Trophoblast cell (in vitro differentiated cells and primary cell): ENCODE data around the gene PTPRT.

ENCODE experiments used
- DNase-seq, 2 donors: peaks; one replicate each; pipeline ENCODE4 v3.0.0-alpha.2; 2016
- H2AFZ ChIP-seq: 2 replicates; pipeline ENCODE4 v1.6.1; 2013; ENCODE audit warnings: low read length, moderate library complexity, mild to moderate bottlenecking; ENCODE audit not compliant: insufficient read depth, poor library complexity
- H2AK5ac ChIP-seq: 2 replicates; pipeline ENCODE4 v1.6.1; 2013; ENCODE audit warnings: mild to moderate bottlenecking, low read length
- H2BK120ac ChIP-seq: 2 replicates; pipeline ENCODE4 v1.6.1; 2013; ENCODE audit warnings: low read length, mild to moderate bottlenecking, moderate library complexity; ENCODE audit not compliant: insufficient read depth, poor library complexity
- H2BK12ac ChIP-seq: 2 replicates; pipeline ENCODE4 v1.6.1; 2013; ENCODE audit warnings: mild to moderate bottlenecking, low read length, moderate library complexity
- H2BK5ac ChIP-seq: 2 replicates; pipeline ENCODE4 v1.6.1; 2013; ENCODE audit warnings: low read length, low read depth, moderate library complexity, mild to moderate bottlenecking; ENCODE audit not compliant: poor library complexity
- H3K14ac ChIP-seq: 2 replicates; pipeline ENCODE4 v1.6.1; 2013; ENCODE audit warnings: mild to moderate bottlenecking, low read length
- H3K18ac ChIP-seq: 2 replicates; pipeline ENCODE4 v1.6.1; 2013; ENCODE audit warnings: mild to moderate bottlenecking, low read length
- H3K23ac ChIP-seq: 2 replicates; pipeline ENCODE4 v1.6.1; 2013; ENCODE audit warnings: low read length
- H3K27ac ChIP-seq: 2 replicates; pipeline ENCODE4 v1.5.1; 2013; ENCODE audit warnings: low read depth, mild to moderate bottlenecking, inconsistent platforms, low read length, moderate library complexity
- H3K27me3 ChIP-seq: 2 replicates; pipeline ENCODE4 v1.6.1; 2013; ENCODE audit warnings: inconsistent platforms, mild to moderate bottlenecking, low read length, moderate library complexity; ENCODE audit not compliant: insufficient read depth
- H3K36me3 ChIP-seq, 2 experiments: 1 replicate in 1 of 2; 2 replicates in 1 of 2; pipeline ENCODE4 v1.6.1; 2013; ENCODE audit warnings: low read length in 2 of 2, mild to moderate bottlenecking in 2 of 2, moderate library complexity in 1 of 2; ENCODE audit not compliant: insufficient read depth in 2 of 2, control insufficient read depth in 1 of 2
- H3K4ac ChIP-seq: 2 replicates; pipeline ENCODE4 v1.6.1; 2013; ENCODE audit warnings: low read depth, mild to moderate bottlenecking, low read length, moderate library complexity
- H3K4me1 ChIP-seq, 2 experiments: 1 replicate in 1 of 2; 2 replicates in 1 of 2; pipeline ENCODE4 v1.6.1; 2013; ENCODE audit warnings: low read length in 2 of 2, mild to moderate bottlenecking in 2 of 2, moderate library complexity in 1 of 2; ENCODE audit not compliant: insufficient read depth in 2 of 2, control insufficient read depth in 1 of 2
- H3K4me2 ChIP-seq: 2 replicates; pipeline ENCODE4 v1.6.1; 2013; ENCODE audit warnings: inconsistent platforms, mild to moderate bottlenecking, low read length, moderate library complexity
- H3K4me3 ChIP-seq: 2 replicates; pipeline ENCODE4 v1.5.1; 2013; ENCODE audit warnings: mild to moderate bottlenecking, low read depth, low read length, inconsistent platforms
- H3K79me1 ChIP-seq: one replicate; pipeline ENCODE4 v1.6.1; 2013; ENCODE audit warnings: low read length
- H3K79me2 ChIP-seq: 2 replicates; pipeline ENCODE4 v1.6.1; 2013; ENCODE audit warnings: low read length, mild to moderate bottlenecking; ENCODE audit not compliant: control insufficient read depth, insufficient read depth, poor library complexity
- H3K9ac ChIP-seq: 2 replicates; pipeline ENCODE4 v1.6.1; 2013; ENCODE audit warnings: mild to moderate bottlenecking, low read length
- H3K9me3 ChIP-seq: 2 replicates; pipeline ENCODE4 v1.6.1; 2013; ENCODE audit warnings: low read depth, mild to moderate bottlenecking, control low read depth, inconsistent platforms, low read length; ENCODE audit not compliant: insufficient read depth
- H4K12ac ChIP-seq: 2 replicates; pipeline ENCODE4 v1.6.1; 2013; ENCODE audit warnings: low read depth, mild to moderate bottlenecking, low read length, moderate library complexity
- H4K8ac ChIP-seq: 2 replicates; pipeline ENCODE4 v1.6.1; 2013; ENCODE audit warnings: low read depth, mild to moderate bottlenecking, low read length, moderate library complexity
- H4K91ac ChIP-seq: one replicate; pipeline ENCODE4 v1.6.1; 2013; ENCODE audit warnings: low read depth, mild to moderate bottlenecking, low read length, moderate library complexity
- WGBS: extraction: QIAGEN DNeasy Blood & Tissue Kit; methylation state at CpG from one replicate; pipeline ENCODE4 v1.1.7; 2013; ENCODE audit warnings: missing lambda C conversion rate; ENCODE audit not compliant: insufficient read length, insufficient coverage; ENCODE audit errors: extremely low coverage; 5-methylcytosine and 5-hydroxymethylcytosine counted together

The PTPRT gene

GRCh38 chr20:43191946-43192863 lies 2.5 kb upstream of the PTPRT start:
- no peaks in the 10 kb centered on the region for H3K9me3 ChIP-seq
- H2BK120ac ChIP-seq, result no peak overlapping the region
- DNase-seq, result peak; percentile 7 to 44
- no peak overlapping the region for H2AFZ ChIP-seq
- peaks cover 26% of the 10 kb centered on the region for H3K27me3 ChIP-seq
- no peak overlapping the region for H2BK12ac ChIP-seq
- H2AK5ac ChIP-seq, result no peak overlapping the region
- H3K9ac ChIP-seq, result no peak overlapping the region
- no peaks in the 10 kb centered on the region for H3K79me2 ChIP-seq
- no peak overlapping the region for H3K4me2 ChIP-seq
- WGBS, result no CpG with 5 or more reads among the region's 12 CpGs
- H3K18ac ChIP-seq, result no peak overlapping the region
- H3K23ac ChIP-seq, result no peak overlapping the region
- no peaks in the 10 kb centered on the region for H3K36me3 ChIP-seq
- peaks cover 0 to 2% of the 10 kb centered on the region in 2 experiments for H3K4me1 ChIP-seq
- H4K8ac ChIP-seq, result no peak overlapping the region
- no peak overlapping the region for H4K91ac ChIP-seq
- H3K4me3 ChIP-seq, result no peak overlapping the region
- no peak overlapping the region for H4K12ac ChIP-seq
- no peaks in the 10 kb centered on the region for H3K79me1 ChIP-seq
- H3K14ac ChIP-seq, result no peak overlapping the region
- H2BK5ac ChIP-seq, result no peak overlapping the region
- H3K27ac ChIP-seq, result no peak overlapping the region
- no peak overlapping the region for H3K4ac ChIP-seq

- no peak overlapping the region for H3K27ac ChIP-seq
- WGBS, result no CpG with 5 or more reads among the region's 5 CpGs
- no peak overlapping the region for H3K9ac ChIP-seq
- no peak overlapping the region for H3K14ac ChIP-seq
- no peaks in the 10 kb centered on the region for H3K36me3 ChIP-seq
- H3K79me1 ChIP-seq, result no peaks in the 10 kb centered on the region
- peaks cover 26% of the 10 kb centered on the region for H3K27me3 ChIP-seq
- no peak overlapping the region for H3K4ac ChIP-seq
- H3K4me2 ChIP-seq, result no peak overlapping the region
- no peak overlapping the region for H2AK5ac ChIP-seq
- H3K79me2 ChIP-seq, result no peaks in the 10 kb centered on the region
- no peak overlapping the region for H2BK12ac ChIP-seq
- H2BK120ac ChIP-seq, result no peak overlapping the region
- H2AFZ ChIP-seq, result no peak overlapping the region
- DNase-seq, result no peak
- H3K9me3 ChIP-seq, result no peaks in the 10 kb centered on the region
- no peak overlapping the region for H3K23ac ChIP-seq
- H2BK5ac ChIP-seq, result no peak overlapping the region
- H4K8ac ChIP-seq, result no peak overlapping the region
- no peak overlapping the region for H3K4me3 ChIP-seq
- no peak overlapping the region for H4K91ac ChIP-seq
- H3K18ac ChIP-seq, result no peak overlapping the region
- H3K4me1 ChIP-seq, result peaks cover 0 to 2% of the 10 kb centered on the region in 2 experiments
- no peak overlapping the region for H4K12ac ChIP-seq
These were observed 1.4 kb upstream of the PTPRT start for GRCh38 chr20:43191143-43191542.

- WGBS, result no CpG with 5 or more reads among the region's 24 CpGs
- H2AK5ac ChIP-seq, result no peak overlapping the region
- H3K4ac ChIP-seq, result no peak overlapping the region
- H4K8ac ChIP-seq, result no peak overlapping the region
- H4K12ac ChIP-seq, result no peak overlapping the region
- no peak overlapping the region for H3K4me3 ChIP-seq
- H3K79me1 ChIP-seq, result no peaks in the 10 kb centered on the region
- H3K18ac ChIP-seq, result no peak overlapping the region
- H2AFZ ChIP-seq, result no peak overlapping the region
- no peak overlapping the region for H2BK120ac ChIP-seq
- DNase-seq, result no peak
- H3K23ac ChIP-seq, result no peak overlapping the region
- no peak overlapping the region for H2BK5ac ChIP-seq
- no peak overlapping the region for H2BK12ac ChIP-seq
- no peak overlapping the region for H3K27ac ChIP-seq
- no peak overlapping the region for H3K14ac ChIP-seq
- no peaks in the 10 kb centered on the region for H3K36me3 ChIP-seq
- H3K27me3 ChIP-seq, result peaks cover 26% of the 10 kb centered on the region
- H3K4me1 ChIP-seq, result peaks cover 0 to 2% of the 10 kb centered on the region in 2 experiments
- no peaks in the 10 kb centered on the region for H3K9me3 ChIP-seq
- no peak overlapping the region for H4K91ac ChIP-seq
- H3K4me2 ChIP-seq, result no peak overlapping the region
- H3K79me2 ChIP-seq, result no peaks in the 10 kb centered on the region
- H3K9ac ChIP-seq, result no peak overlapping the region
These were observed 737 bp upstream of the PTPRT start for GRCh38 chr20:43190332-43190953.

- H3K79me1 ChIP-seq, result no peaks in the 10 kb centered on the region
- no peak overlapping the region for H4K12ac ChIP-seq
- H3K4me3 ChIP-seq, result no peak overlapping the region
- H3K4ac ChIP-seq, result no peak overlapping the region
- no peak overlapping the region for H4K8ac ChIP-seq
- no peak for DNase-seq
- H2AK5ac ChIP-seq, result no peak overlapping the region
- H3K9me3 ChIP-seq, result no peaks in the 10 kb centered on the region
- no peak overlapping the region for H3K9ac ChIP-seq
- no CpG with 5 or more reads among the region's 64 CpGs for WGBS
- peak overlapping the region; percentile 59 for H3K4me2 ChIP-seq
- no peak overlapping the region for H2BK120ac ChIP-seq
- H2AFZ ChIP-seq, result no peak overlapping the region
- no peak overlapping the region for H3K14ac ChIP-seq
- no peak overlapping the region for H3K18ac ChIP-seq
- H3K79me2 ChIP-seq, result no peaks in the 10 kb centered on the region
- H3K23ac ChIP-seq, result no peak overlapping the region
- H3K27ac ChIP-seq, result no peak overlapping the region
- H2BK12ac ChIP-seq, result no peak overlapping the region
- H3K36me3 ChIP-seq, result no peaks in the 10 kb centered on the region
- peaks cover 0 to 2% of the 10 kb centered on the region in 2 experiments for H3K4me1 ChIP-seq
- H2BK5ac ChIP-seq, result no peak overlapping the region
- H4K91ac ChIP-seq, result no peak overlapping the region
- peaks cover 26% of the 10 kb centered on the region for H3K27me3 ChIP-seq
These were observed 699 bp downstream of the PTPRT start for GRCh38 chr20:43188861-43189553.
